ENCODE measurements around the gene MAP4K3.

- no peak for TF ChIP-seq SP1 (IDR thresholded peaks at IDR 0.05)
- no peak for TF ChIP-seq FOXK2 (IDR thresholded peaks at IDR 0.05)
- TF ChIP-seq PKNOX1 (IDR thresholded peaks at IDR 0.05), result no peak
- no peak for TF ChIP-seq ZNF384 (IDR thresholded peaks at IDR 0.05)
- TF ChIP-seq CTBP1 (IDR thresholded peaks at IDR 0.05; ENCODE audit: borderline replicate concordance), result no peak
- no peak for TF ChIP-seq TARDBP (IDR thresholded peaks at IDR 0.05)
- no peak for TF ChIP-seq LEF1 (IDR thresholded peaks at IDR 0.05; ENCODE audit: borderline replicate concordance)
- no peak for TF ChIP-seq FOXA1 (IDR thresholded peaks at IDR 0.05)
These were observed 11.1 kb upstream of the MAP4K3 start for GRCh38 chr2:39448169-39448502.
